Glutamatergic neuron (in vitro differentiated cells): Measurements from ENCODE around the gene ZCCHC10. TPM values are rescaled to one million over a fixed set of nuclear protein-coding genes. Genes with fewer than 3 reads are reported as not detected.

Source experiments
- DNase-seq: peaks from one replicate; pipeline ENCODE4 v3.0.0; 2022
- H3K27ac Mint-ChIP-seq: one replicate; pipeline ENCODE4 v1.8.0; 2020; ENCODE audit warnings: mild to moderate bottlenecking, mixed read lengths, inconsistent platforms; ENCODE audit not compliant: unreplicated experiment
- H3K27me3 Mint-ChIP-seq: one replicate; pipeline ENCODE4 v1.8.0; 2020; ENCODE audit warnings: mild to moderate bottlenecking, moderate library complexity, mixed read lengths, inconsistent platforms; ENCODE audit not compliant: unreplicated experiment
- H3K36me3 Mint-ChIP-seq: one replicate; pipeline ENCODE4 v1.8.0; 2020; ENCODE audit warnings: mild to moderate bottlenecking, mixed read lengths, inconsistent platforms; ENCODE audit not compliant: unreplicated experiment
- H3K4me1 Mint-ChIP-seq: one replicate; pipeline ENCODE4 v1.8.0; 2020; ENCODE audit warnings: mild to moderate bottlenecking, low read depth, mixed read lengths, inconsistent platforms; ENCODE audit not compliant: unreplicated experiment
- H3K4me3 Mint-ChIP-seq: one replicate; pipeline ENCODE4 v1.8.0; 2020; ENCODE audit warnings: mild to moderate bottlenecking, mixed read lengths, inconsistent platforms; ENCODE audit not compliant: unreplicated experiment
- H3K9me3 Mint-ChIP-seq: one replicate; pipeline ENCODE4 v1.8.0; 2020; ENCODE audit warnings: mild to moderate bottlenecking, moderate library complexity, mixed read lengths, inconsistent platforms; ENCODE audit not compliant: unreplicated experiment
- long read RNA-seq: library from polyadenylated mRNA; unstranded; transcript quantifications from one replicate; pipeline ENCODE4 v2.0.0, GENCODE V29; 2020; ENCODE audit not compliant: unreplicated experiment
- total RNA-seq: library from RNA; stranded (reverse); fragmentation: NEBNext Ultra II Directional; extraction: Animal tissue kit (Norgen Biotek cat#: 25700); gene quantifications from one replicate; pipeline ENCODE4 v1.2.1, GENCODE V29; 2021; ENCODE audit not compliant: unreplicated experiment
- TF ChIP-seq, protein P1 (sequence below): fragments of 200-600 bp; sonication (generic); IDR thresholded peaks from one replicate; pipeline ENCODE4 v1.5.0; 2021; ENCODE audit not compliant: partially characterized antibody, unreplicated experiment

Gene ZCCHC10
- total RNA-seq: 26.1 TPM
- long read RNA-seq, transcript ZCCHC10-201 (4 exons, 2,178 nt): major isoform, 8 of 17 reads
- long read RNA-seq, partial matches to known transcripts: 1 of 17 reads
- long read RNA-seq, other reads (novel, unspliced or antisense): 0 of 17 reads

- peaks cover 2% of the 10 kb centered on the region for H3K27me3 Mint-ChIP-seq
- peak within 1 kb of the TSS; percentile 92 for H3K27ac Mint-ChIP-seq
- DNase-seq: peak; percentile 97
- peaks cover 11% of the 10 kb centered on the region for H3K4me1 Mint-ChIP-seq
- H3K36me3 Mint-ChIP-seq: no peaks in the 10 kb centered on the region
- TF ChIP-seq, protein P1, sequence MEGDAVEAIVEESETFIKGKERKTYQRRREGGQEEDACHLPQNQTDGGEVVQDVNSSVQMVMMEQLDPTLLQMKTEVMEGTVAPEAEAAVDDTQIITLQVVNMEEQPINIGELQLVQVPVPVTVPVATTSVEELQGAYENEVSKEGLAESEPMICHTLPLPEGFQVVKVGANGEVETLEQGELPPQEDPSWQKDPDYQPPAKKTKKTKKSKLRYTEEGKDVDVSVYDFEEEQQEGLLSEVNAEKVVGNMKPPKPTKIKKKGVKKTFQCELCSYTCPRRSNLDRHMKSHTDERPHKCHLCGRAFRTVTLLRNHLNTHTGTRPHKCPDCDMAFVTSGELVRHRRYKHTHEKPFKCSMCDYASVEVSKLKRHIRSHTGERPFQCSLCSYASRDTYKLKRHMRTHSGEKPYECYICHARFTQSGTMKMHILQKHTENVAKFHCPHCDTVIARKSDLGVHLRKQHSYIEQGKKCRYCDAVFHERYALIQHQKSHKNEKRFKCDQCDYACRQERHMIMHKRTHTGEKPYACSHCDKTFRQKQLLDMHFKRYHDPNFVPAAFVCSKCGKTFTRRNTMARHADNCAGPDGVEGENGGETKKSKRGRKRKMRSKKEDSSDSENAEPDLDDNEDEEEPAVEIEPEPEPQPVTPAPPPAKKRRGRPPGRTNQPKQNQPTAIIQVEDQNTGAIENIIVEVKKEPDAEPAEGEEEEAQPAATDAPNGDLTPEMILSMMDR: no peak
- H3K4me3 Mint-ChIP-seq: peak within 1 kb of the TSS; percentile 91
- H3K9me3 Mint-ChIP-seq: peaks cover 2% of the 10 kb centered on the region
These were observed at the start of gene ZCCHC10 for GRCh38 chr5:133025804-133026663. ZCCHC10 (minus strand) TSS chr5:133026549; CDS start chr5:133026537, 12 bp downstream.

DNA sequence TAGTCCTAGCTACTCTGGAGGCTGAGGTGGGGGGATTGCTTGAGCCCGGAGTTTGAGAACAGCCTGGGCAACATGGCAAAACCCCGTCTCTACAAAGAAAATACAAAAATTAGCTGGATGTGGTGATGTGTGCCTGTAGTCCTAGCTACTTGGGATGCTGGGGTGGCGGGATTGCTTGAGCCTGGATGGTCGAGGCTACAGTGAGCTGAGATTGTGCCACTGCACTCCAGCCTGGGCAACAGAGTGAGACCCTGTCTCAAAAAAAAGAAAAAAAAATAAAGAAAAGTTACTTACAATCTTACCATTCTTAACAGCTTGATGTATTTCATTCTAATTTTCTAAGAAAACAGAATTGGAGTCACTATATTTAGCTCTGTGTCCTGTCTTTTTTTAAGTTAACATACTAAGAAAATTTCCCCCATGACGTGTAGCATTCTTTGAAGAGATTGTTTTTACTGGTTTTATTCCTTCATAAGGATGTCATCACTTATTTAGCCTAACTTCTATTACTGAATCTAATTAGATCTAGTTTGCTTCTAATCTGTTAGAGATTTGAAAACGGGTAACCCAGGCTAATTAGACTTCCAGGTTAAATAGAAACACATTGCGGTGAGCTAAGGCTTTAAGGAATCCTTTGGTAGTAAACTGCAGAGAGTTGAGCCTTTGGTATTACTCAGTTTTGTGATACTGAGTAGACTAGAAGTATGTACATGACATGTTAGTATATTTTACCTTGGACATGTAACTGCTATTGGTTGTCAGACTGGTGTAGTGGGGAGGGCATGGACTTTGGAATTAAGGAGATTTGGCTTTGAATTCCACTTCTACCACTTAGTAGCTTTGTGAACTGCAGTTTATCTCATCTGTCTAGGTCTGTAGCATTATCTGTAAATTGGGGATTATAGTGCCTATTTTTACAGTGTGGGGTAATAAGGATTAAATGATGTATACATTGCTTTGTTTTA lies 49.5 kb upstream of the ZCCHC10 start:
- no peak for DNase-seq
- Mint-ChIP-seq H3K36me3 (no peaks in the 10 kb centered on the region), H3K27me3 (peaks cover 4% of the 10 kb centered on the region), H3K27ac (no peak overlapping the region), H3K9me3 (peaks cover 2% of the 10 kb centered on the region), H3K4me3 (no peak overlapping the region), H3K4me1 (peaks cover 5% of the 10 kb centered on the region)
- TF ChIP-seq, protein P1: no peak

DNA sequence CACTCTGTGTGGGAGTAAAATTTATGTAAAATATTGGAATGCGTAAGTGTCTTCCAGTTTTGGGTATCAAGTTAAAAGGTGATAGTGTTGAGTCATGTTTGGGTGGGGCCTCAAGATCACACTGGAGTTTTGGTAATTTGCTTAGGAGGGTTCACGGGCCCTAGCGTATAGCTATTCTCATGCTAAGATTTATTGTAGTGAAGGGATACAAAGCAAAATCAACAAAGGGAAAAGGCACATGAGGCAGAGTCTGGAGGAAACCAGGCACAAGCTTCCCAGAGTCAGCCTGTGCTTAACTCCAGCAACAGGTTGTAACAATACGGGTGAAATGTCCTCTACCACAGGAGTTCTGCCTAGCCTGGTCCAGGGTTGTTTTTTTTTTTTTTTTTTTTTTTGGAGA lies 45.7 kb upstream of the ZCCHC10 start:
- H3K27ac Mint-ChIP-seq: no peak overlapping the region
- peaks cover 7% of the 10 kb centered on the region for H3K4me1 Mint-ChIP-seq
- H3K9me3 Mint-ChIP-seq: no peaks in the 10 kb centered on the region
- DNase-seq: no peak
- TF ChIP-seq, protein P1: no peak
- peaks cover 6% of the 10 kb centered on the region for H3K27me3 Mint-ChIP-seq
- peaks cover 4% of the 10 kb centered on the region for H3K36me3 Mint-ChIP-seq
- no peak overlapping the region for H3K4me3 Mint-ChIP-seq

DNA sequence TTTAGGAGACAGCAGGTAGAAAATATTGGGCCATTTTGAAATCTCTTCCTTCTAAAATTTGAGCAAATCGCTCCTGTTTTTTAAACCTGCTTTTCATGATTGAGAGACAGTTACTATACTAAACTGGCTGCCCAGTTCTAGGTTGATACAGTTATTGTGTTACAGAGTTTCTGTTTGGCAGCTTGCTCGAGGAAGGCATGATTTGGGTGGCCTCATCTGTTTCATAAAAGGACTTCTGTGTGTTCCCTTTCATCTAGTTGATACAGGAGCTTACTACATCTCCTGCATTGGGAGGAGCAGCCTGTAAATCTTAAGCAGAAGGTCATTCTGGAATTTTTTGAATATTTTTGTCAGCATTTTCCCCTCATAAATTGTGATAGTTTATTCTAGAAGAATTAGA lies 39.7 kb upstream of the ZCCHC10 start:
- Mint-ChIP-seq H3K4me1 (peaks cover 2% of the 10 kb centered on the region), H3K27ac (no peak overlapping the region), H3K27me3 (peaks cover 2% of the 10 kb centered on the region), H3K36me3 (peaks cover 4% of the 10 kb centered on the region), H3K4me3 (no peak overlapping the region), H3K9me3 (no peaks in the 10 kb centered on the region)
- TF ChIP-seq, protein P1: no peak
- no peak for DNase-seq
